Hepatocyte (in vitro differentiated cells): Measurements from ENCODE around the gene STRIP1. TPM values are rescaled to one million over a fixed set of nuclear protein-coding genes. Genes with fewer than 3 reads are reported as not detected.
A peak's percentile ranks its signal among the peaks of the same experiment; 100 is the strongest.

Experiments
- DNase-seq: peaks from one replicate; pipeline ENCODE4 v3.0.0-alpha.2; 2016; ENCODE audit warnings: low spot score
- H2AFZ ChIP-seq: fragments of 200-600 bp; sonication (generic); 2 replicates; pipeline ENCODE4 v1.6.0; 2016; ENCODE audit warnings: antibody characterized with exemption, mild to moderate bottlenecking
- H3K27ac ChIP-seq: fragments of 200-600 bp; sonication (generic); 2 replicates; pipeline ENCODE4 v1.5.1; 2016; ENCODE audit warnings: mild to moderate bottlenecking
- H3K27me3 ChIP-seq: fragments of 200-600 bp; sonication (generic); 2 replicates; pipeline ENCODE4 v1.6.1; 2016
- H3K36me3 ChIP-seq: fragments of 200-600 bp; sonication (generic); replicated peaks from 2 replicates; pipeline ENCODE4 v1.5.1; 2016; ENCODE audit warnings: low read depth; ENCODE audit not compliant: insufficient read depth
- H3K4me1 ChIP-seq: fragments of 200-600 bp; sonication (generic); 2 replicates; pipeline ENCODE4 v1.5.1; 2016; ENCODE audit warnings: mild to moderate bottlenecking, moderate library complexity; ENCODE audit not compliant: insufficient read depth
- H3K4me2 ChIP-seq: fragments of 200-600 bp; sonication (generic); 2 replicates; pipeline ENCODE4 v1.6.0; 2016
- H3K4me3 ChIP-seq: fragments of 200-600 bp; sonication (generic); 2 replicates; pipeline ENCODE4 v1.5.1; 2016; ENCODE audit warnings: mild to moderate bottlenecking
- H3K79me2 ChIP-seq: fragments of 200-600 bp; sonication (generic); 2 replicates; pipeline ENCODE4 v1.6.0; 2017; ENCODE audit warnings: mild to moderate bottlenecking
- H3K9me2 ChIP-seq: fragments of 200-600 bp; sonication (generic); replicated peaks from 2 replicates; pipeline ENCODE4 v1.6.0; 2017; ENCODE audit warnings: mild to moderate bottlenecking; ENCODE audit not compliant: insufficient read depth
- H3K9me3 ChIP-seq: fragments of 200-600 bp; sonication (generic); 2 replicates; pipeline ENCODE4 v1.5.1; 2016; ENCODE audit warnings: low read depth, mild to moderate bottlenecking
- H4K20me1 ChIP-seq: fragments of 200-600 bp; sonication (generic); 2 replicates; pipeline ENCODE4 v1.6.0; 2016; ENCODE audit warnings: mild to moderate bottlenecking; ENCODE audit not compliant: insufficient read depth, poor library complexity, severe bottlenecking
- CTCF ChIP-seq: fragments of 200-600 bp; sonication (generic); IDR thresholded peaks from 2 replicates; pipeline ENCODE4 v1.5.1; 2016; ENCODE audit warnings: antibody characterized with exemption, mild to moderate bottlenecking; ENCODE audit not compliant: poor library complexity
- EZH2 ChIP-seq: fragments of 200-600 bp; sonication (generic); IDR thresholded peaks from 2 replicates; pipeline ENCODE4 v1.6.1; 2016; ENCODE audit warnings: antibody characterized with exemption, mild to moderate bottlenecking, borderline replicate concordance
- EZH2phosphoT487 ChIP-seq: fragments of 200-600 bp; sonication (generic); IDR thresholded peaks from one replicate; pipeline ENCODE4 v1.6.1; 2018; ENCODE audit warnings: antibody characterized with exemption, mild to moderate bottlenecking, low read depth, moderate library complexity; ENCODE audit not compliant: unreplicated experiment, severe bottlenecking
- WGBS: methylation state at CpG from one replicate; pipeline ENCODE4 v1.1.6; 2016; ENCODE audit warnings: low lambda C conversion rate; ENCODE audit errors: missing lambda C conversion rate; 5-methylcytosine and 5-hydroxymethylcytosine counted together
- polyA plus RNA-seq: library from polyadenylated mRNA; unstranded; fragments of >200 nt; fragmentation: Nextera tagmentation; extraction: Ambion mirVana; gene quantifications from 2 replicates; pipeline ENCODE4 v1.2.1, GENCODE V29; 2016
- total RNA-seq: library from RNA; depleted of rRNA; stranded (reverse); fragments of >200 nt; gene quantifications from 2 replicates; pipeline ENCODE4 v1.2.3, GENCODE V29; 2014

The STRIP1 gene
- total and polyA plus RNA-seq, 2 experiments from 2014 or later = 29.1 to 44.6 TPM

- Histone ChIP-seq H4K20me1 (peaks cover 2% of the 10 kb centered on the region), H3K9me3 (no peaks in the 10 kb centered on the region), H2AFZ (no peak overlapping the region), H3K4me2 (no peak overlapping the region), H3K27ac (no peak overlapping the region), H3K9me2 (no peaks in the 10 kb centered on the region), H3K4me1 (no peaks in the 10 kb centered on the region), H3K27me3 (no peaks in the 10 kb centered on the region), H3K36me3 (no peaks in the 10 kb centered on the region), H3K4me3 (no peak overlapping the region), H3K79me2 (no peaks in the 10 kb centered on the region)
- TF ChIP-seq EZH2phosphoT487 (no peak), EZH2 (no peak), CTCF (no peak)
- no peak for DNase-seq
- WGBS = 80% methylated on average over 2 of the region's 2 CpGs
Observed at GRCh38 chr1:110051262-110051648, 16.8 kb downstream of the STRIP1 start.

- peaks cover 4% of the 10 kb centered on the region for H3K4me1 ChIP-seq
- H3K9me2 ChIP-seq = no peaks in the 10 kb centered on the region
- no peaks in the 10 kb centered on the region for H3K27me3 ChIP-seq
- H3K79me2 ChIP-seq = no peaks in the 10 kb centered on the region
- WGBS = 80% methylated on average over 16 of the region's 16 CpGs
- H3K4me2 ChIP-seq = no peak overlapping the region
- no peaks in the 10 kb centered on the region for H3K36me3 ChIP-seq
- peaks cover 2% of the 10 kb centered on the region for H4K20me1 ChIP-seq
- H2AFZ ChIP-seq = no peak overlapping the region
- no peaks in the 10 kb centered on the region for H3K9me3 ChIP-seq
- H3K27ac ChIP-seq = no peak overlapping the region
- TF ChIP-seq EZH2phosphoT487 (no peak), CTCF (peak; percentile 86), EZH2 (no peak)
- peak; percentile 67 for DNase-seq
- no peak overlapping the region for H3K4me3 ChIP-seq
Observed at GRCh38 chr1:110053552-110054428, 19.4 kb downstream of the STRIP1 start.

GRCh38 chr1:110055493-110056284, 21.3 kb downstream of the STRIP1 start:
- Histone ChIP-seq H3K9me3 (no peaks in the 10 kb centered on the region), H4K20me1 (peaks cover 2% of the 10 kb centered on the region), H3K36me3 (no peaks in the 10 kb centered on the region), H3K27me3 (no peaks in the 10 kb centered on the region), H3K4me1 (peaks cover 7% of the 10 kb centered on the region), H3K27ac (no peak overlapping the region), H3K79me2 (no peaks in the 10 kb centered on the region), H3K4me2 (no peak overlapping the region), H2AFZ (no peak overlapping the region), H3K9me2 (no peaks in the 10 kb centered on the region), H3K4me3 (no peak overlapping the region)
- no peak for DNase-seq
- TF ChIP-seq CTCF (no peak), EZH2 (no peak), EZH2phosphoT487 (no peak)
- WGBS = 74% methylated on average over 5 of the region's 5 CpGs
